ENCODE data around the gene FOXK2. TPM values are rescaled to one million over a fixed set of nuclear protein-coding genes. Genes with fewer than 3 reads are reported as not detected.
A peak's percentile ranks its signal among the peaks of the same experiment; 100 is the strongest.

FOXK2 gene
- total RNA-seq, 3 donors from 2014 or later (not counting 1 experiment from before 2014, with no cell fraction given): 42.5 to 50.0 (median 46.4) TPM

- H3K9me3 Mint-ChIP-seq: no peaks in the 10 kb centered on the region
- no peak overlapping the region for H3K27ac ChIP-seq (ENCODE audit: low read length)
- no peak for TF ChIP-seq CTCF (IDR thresholded peaks at IDR 0.05)
- no peak overlapping the region for H3K27ac Mint-ChIP-seq
- H3K27me3 Mint-ChIP-seq (ENCODE audit: low read depth in 2 of 2): no peaks in the 10 kb centered on the region
- peaks cover 17% of the 10 kb centered on the region for H3K4me1 ChIP-seq (ENCODE audit: control insufficient read depth, insufficient read depth, low read length)
- ATAC-seq (no peak), DNase-seq (no peak)
- WGBS (ENCODE audit: insufficient coverage): 96% methylated on average over 37 of the region's 37 CpGs
- H3K27me3 ChIP-seq (ENCODE audit: control insufficient read depth, insufficient read depth, low read length): no peaks in the 10 kb centered on the region
- H3K9me3 ChIP-seq (ENCODE audit: control insufficient read depth, insufficient read depth, low read length): no peaks in the 10 kb centered on the region
- no peak overlapping the region for H3K4me3 Mint-ChIP-seq
- H3K36me3 Mint-ChIP-seq: no peaks in the 10 kb centered on the region
- no peak overlapping the region for H3K4me3 ChIP-seq (ENCODE audit: low read length)
- peaks cover 36% of the 10 kb centered on the region for H3K36me3 ChIP-seq (ENCODE audit: control insufficient read depth, insufficient read depth, low read length)
- intact Hi-C loops (cut with micrococcal nuclease): no loop called here
- H3K4me1 Mint-ChIP-seq: peaks cover 15 to 20% of the 10 kb centered on the region in 2 donors
Measured at GRCh38 chr17:82600731-82601446, 81.4 kb downstream of the FOXK2 start.

- Mint-ChIP-seq H3K4me1 (peaks cover 14 to 15% of the 10 kb centered on the region in 2 donors), H3K27me3 (ENCODE audit: low read depth in 2 of 2) (no peaks in the 10 kb centered on the region), H3K27ac (peak overlapping the region in 1 of 2 donors; percentile 66), H3K4me3 (no peak overlapping the region), H3K36me3 (no peaks in the 10 kb centered on the region), H3K9me3 (no peaks in the 10 kb centered on the region)
- H3K27me3 ChIP-seq (ENCODE audit: control insufficient read depth, insufficient read depth, low read length): no peaks in the 10 kb centered on the region
- H3K4me1 ChIP-seq (ENCODE audit: control insufficient read depth, insufficient read depth, low read length): peaks cover 11% of the 10 kb centered on the region
- no peaks in the 10 kb centered on the region for H3K9me3 ChIP-seq (ENCODE audit: control insufficient read depth, insufficient read depth, low read length)
- WGBS (ENCODE audit: insufficient coverage): 96% methylated on average over 22 of the region's 24 CpGs
- H3K4me3 ChIP-seq (ENCODE audit: low read length): no peak overlapping the region
- H3K27ac ChIP-seq (ENCODE audit: low read length): no peak overlapping the region
- ATAC-seq (no peak), DNase-seq (no peak)
- intact Hi-C loops (cut with micrococcal nuclease): no loop called here
- peaks cover 42% of the 10 kb centered on the region for H3K36me3 ChIP-seq (ENCODE audit: control insufficient read depth, insufficient read depth, low read length)
- no peak for TF ChIP-seq CTCF (IDR thresholded peaks at IDR 0.05)
Measured at GRCh38 chr17:82601447-82602000, 82.0 kb downstream of the FOXK2 start.

GRCh38 chr17:82602487-82602886 lies 83.0 kb downstream of the FOXK2 start:
- Mint-ChIP-seq H3K27me3 (ENCODE audit: low read depth in 2 of 2) (no peaks in the 10 kb centered on the region), H3K36me3 (no peaks in the 10 kb centered on the region), H3K9me3 (no peaks in the 10 kb centered on the region), H3K27ac (peak overlapping the region; percentile 21 to 66), H3K4me3 (no peak overlapping the region), H3K4me1 (peaks cover 14 to 15% of the 10 kb centered on the region in 2 donors)
- intact Hi-C loops (cut with micrococcal nuclease): no loop called here
- Histone ChIP-seq H3K36me3 (ENCODE audit: control insufficient read depth, insufficient read depth, low read length) (peaks cover 42% of the 10 kb centered on the region), H3K4me1 (ENCODE audit: control insufficient read depth, insufficient read depth, low read length) (peaks cover 11% of the 10 kb centered on the region), H3K9me3 (ENCODE audit: control insufficient read depth, insufficient read depth, low read length) (no peaks in the 10 kb centered on the region), H3K4me3 (ENCODE audit: low read length) (no peak overlapping the region), H3K27me3 (ENCODE audit: control insufficient read depth, insufficient read depth, low read length) (no peaks in the 10 kb centered on the region), H3K27ac (ENCODE audit: low read length) (no peak overlapping the region)
- WGBS (ENCODE audit: insufficient coverage): 90% methylated on average over 18 of the region's 21 CpGs
- ATAC-seq: no peak
- DNase-seq: no peak
- TF ChIP-seq CTCF (IDR thresholded peaks at IDR 0.05): no peak

All from natural killer cell (primary cell).